HS-5 (cell line): ENCODE results near the gene AKIRIN2.

Experiments
- DNase-seq: peaks from one replicate; pipeline ENCODE4 v3.0.0-alpha.2; 2012; ENCODE audit warnings: low read depth

AKIRIN2 gene

DNA sequence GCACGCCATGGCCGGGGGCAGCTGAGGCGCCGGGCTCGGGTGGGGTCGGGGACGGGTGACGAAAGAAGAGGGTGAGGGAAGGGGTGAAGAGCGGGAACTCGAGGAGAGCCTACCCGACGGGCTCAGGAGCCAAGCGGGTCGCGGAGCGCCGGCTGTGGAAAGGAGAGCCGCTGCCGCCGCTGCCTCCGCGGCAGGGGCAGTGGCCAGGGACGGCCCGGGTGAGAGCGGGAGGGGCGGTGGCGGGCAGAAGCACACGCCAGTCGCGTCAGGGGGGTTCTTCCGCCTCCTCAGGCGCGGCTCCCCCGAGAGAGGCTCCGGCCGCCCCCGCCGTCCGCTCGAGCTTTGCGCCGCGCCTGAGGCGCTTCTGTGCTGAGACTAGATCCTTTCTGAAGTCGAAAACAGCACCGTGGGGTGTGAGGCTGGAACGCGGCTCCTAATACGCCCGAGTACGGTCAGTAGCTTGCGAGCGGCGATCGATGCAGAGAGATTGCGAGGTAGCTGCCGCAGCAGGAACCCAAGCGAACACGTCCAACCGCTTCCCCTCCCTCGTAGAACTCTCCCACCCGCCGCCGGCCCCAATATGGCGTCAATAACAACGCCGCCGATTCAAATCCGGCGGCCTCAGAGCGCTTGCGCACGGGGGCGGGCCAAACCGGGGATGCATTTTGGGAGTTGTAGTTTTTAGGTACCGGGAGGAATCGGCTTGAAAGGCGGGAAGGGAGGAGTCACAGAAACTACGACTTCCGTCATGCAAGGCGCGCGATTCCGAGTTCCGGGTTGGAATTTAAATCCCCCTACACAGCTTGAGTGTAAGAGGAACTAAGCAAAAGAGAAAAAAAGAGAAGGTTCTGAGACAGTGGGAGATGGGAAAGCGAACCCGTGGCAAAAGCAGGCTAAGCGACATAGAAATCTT is at the start of gene AKIRIN2:
TSS of gene AKIRIN2 (minus strand) at position 558 of the 913 bp plus-strand sequence. CDS start at position 9, 549 bp downstream.
- peak; percentile 95 for DNase-seq

DNA sequence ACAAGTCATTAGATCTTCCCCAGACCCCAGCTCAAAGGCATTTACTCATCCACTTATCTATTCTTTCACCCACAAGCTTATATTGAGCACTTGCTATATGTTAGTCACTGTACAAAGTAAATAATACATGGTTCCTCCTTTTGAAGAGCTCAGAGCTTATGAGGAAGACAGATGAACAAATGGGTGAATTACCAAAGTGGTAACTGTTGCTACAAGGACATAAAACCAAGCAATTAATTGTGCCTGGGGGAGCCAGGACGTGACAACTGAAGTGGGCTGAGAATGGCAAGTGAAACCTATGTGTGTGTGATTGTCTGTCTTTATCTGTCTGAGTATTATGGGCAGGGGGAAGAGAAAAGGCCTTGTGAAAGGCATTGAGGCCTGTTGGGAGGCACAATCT is 45.6 kb upstream of the AKIRIN2 start:
- no peak for DNase-seq

DNA sequence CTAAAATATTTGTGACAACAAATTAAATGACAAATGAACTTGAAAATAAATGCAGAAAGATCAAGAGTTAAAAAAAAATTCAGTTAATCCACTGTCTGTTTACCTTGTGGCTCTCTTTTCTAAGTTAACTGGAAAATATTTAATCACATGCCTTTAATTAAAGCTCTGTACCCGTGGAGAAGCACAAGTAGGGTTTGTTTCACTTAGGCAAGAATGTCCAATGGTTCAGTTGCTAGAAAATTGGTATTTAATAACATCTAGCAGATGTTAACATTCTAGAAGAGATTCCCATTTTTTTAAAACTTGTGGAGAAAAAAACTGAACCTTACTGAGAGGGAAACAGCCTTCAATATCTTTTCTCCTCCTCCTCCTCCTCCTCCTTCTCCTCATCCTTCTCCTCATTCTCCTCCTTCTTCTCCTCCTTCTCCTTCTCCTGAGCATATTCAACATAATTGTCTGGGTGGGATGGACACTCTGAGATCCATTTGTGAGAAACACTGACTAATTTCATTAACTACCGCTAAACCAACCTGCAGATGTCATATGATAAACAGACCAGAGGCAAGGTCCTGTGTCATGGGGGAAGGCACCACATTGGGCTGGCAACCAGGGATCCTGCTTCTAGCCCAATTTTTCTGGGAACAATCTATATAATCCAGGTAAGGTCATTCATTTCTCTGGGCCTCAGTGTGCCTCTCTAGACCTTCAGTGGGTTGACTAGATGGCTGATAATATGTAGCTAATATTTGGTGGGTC is 44.1 kb upstream of the AKIRIN2 start:
- no peak for DNase-seq

DNA sequence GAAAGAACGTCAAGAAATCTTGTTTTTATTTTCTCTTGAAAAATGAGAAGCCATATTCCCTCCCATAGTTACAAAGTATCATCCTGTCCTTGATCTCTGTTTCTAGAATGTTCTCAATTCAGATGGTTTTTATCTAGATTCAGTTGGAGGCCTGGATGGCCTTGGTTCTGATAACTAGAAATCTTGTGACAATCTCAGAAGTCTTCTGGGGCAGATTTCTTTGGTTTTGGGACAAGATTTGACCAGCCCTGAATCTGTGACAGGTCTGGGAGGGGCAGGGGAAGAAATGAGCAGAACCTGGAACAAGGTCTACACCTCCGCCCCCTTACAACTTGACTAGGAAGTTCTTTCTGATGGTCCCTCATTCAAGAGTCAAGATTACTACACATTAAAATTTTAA is 41.4 kb upstream of the AKIRIN2 start:
- DNase-seq: no peak

GRCh38 chr6:87742106-87742505 is 40.1 kb upstream of the AKIRIN2 start:
- DNase-seq: no peak

DNA sequence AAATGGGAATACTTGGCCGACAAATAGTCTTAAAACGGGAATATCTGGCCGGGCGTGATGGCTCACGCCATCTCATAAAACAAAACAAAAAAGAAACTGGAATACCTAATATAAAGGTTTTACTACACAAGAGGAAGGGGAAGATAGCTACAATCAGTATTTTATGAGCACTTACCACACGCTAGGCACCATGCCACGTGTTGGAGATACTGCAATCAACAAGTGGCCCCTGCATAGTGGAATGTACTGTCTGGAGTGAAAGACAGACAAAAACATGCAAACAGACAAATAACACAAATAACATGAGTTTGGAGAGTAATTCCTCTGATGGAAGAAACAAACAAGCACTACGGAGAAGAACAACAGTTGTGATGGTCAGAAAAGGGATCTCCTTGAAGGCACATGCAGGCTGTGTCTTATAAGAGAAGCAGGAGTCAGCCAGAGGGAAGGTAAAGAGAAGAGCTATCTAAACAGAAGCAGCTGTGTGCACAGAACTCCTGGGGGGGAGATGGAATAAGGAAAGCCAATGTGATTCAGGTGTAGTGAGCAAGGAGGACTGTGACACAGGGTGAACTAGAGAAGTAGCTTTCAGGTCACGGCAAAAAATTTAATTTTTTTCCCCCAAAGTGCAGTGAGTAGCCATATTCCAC is 39.1 kb upstream of the AKIRIN2 start:
- no peak for DNase-seq

DNA sequence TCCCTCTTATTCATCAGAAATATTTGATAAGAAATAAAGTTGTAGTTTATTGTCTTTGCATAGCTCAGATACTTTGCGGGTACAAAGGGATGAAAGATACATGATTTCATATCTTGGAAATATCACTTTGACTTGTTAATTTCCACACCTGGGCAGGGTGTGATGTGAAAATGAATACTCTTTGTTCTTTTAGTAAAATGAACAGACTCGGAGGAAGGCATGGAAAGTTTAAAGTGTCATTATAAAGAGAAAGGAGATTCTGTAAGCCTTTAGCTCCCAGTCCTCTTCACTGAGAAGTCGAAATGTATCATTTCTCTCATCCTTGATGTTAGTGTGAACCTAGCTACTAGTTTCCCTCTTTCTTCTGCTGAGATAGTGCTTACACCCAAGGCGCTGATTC is 36.7 kb upstream of the AKIRIN2 start:
- no peak for DNase-seq

GRCh38 chr6:87738000-87738399 is 36.0 kb upstream of the AKIRIN2 start:
- DNase-seq: no peak

- DNase-seq: no peak
Measured at GRCh38 chr6:87736809-87737540, 34.9 kb upstream of the AKIRIN2 start.

- DNase-seq: peak; percentile 84
Measured at GRCh38 chr6:87731818-87732661, 30.0 kb upstream of the AKIRIN2 start.

DNA sequence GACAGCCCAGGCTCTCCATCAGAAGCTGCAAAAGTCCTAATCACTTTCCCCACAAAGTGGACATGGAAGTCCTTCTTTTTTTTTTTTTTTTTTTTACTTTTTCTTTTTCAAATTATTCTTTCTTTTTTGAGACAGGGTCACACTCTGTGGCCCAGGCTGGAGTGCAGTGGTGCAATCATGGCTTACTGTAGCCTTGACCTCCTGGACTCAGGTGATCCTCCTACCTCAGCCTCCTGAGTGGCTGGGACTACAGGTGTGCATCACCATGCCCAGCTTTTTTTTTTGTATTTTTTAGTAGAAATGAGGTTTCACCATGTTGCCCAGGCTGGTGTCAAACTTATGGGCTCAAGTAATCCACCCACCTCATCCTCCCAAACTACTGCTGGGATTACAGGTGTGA is 29.0 kb upstream of the AKIRIN2 start:
- no peak for DNase-seq

GRCh38 chr6:87729965-87730719 is 28.1 kb upstream of the AKIRIN2 start:
- no peak for DNase-seq

DNA sequence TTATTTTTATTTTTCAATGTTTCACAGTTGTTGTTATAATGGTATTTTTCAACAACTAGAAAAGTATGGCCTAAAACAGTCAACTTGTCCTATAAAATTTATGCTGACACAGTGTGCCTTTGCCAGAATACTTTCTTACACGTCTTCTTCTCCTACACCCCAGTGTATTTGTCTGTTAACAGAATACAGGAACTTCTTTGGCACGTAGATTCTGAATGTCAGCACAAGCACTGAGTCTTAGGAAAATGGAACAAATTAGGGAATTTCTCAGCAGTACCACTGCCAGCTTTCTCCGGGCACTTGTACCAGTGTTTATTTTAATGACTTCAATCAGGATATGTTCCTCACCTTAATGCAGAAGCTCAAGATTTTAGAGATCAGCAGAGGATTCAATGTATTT is 26.7 kb upstream of the AKIRIN2 start:
- no peak for DNase-seq

DNA sequence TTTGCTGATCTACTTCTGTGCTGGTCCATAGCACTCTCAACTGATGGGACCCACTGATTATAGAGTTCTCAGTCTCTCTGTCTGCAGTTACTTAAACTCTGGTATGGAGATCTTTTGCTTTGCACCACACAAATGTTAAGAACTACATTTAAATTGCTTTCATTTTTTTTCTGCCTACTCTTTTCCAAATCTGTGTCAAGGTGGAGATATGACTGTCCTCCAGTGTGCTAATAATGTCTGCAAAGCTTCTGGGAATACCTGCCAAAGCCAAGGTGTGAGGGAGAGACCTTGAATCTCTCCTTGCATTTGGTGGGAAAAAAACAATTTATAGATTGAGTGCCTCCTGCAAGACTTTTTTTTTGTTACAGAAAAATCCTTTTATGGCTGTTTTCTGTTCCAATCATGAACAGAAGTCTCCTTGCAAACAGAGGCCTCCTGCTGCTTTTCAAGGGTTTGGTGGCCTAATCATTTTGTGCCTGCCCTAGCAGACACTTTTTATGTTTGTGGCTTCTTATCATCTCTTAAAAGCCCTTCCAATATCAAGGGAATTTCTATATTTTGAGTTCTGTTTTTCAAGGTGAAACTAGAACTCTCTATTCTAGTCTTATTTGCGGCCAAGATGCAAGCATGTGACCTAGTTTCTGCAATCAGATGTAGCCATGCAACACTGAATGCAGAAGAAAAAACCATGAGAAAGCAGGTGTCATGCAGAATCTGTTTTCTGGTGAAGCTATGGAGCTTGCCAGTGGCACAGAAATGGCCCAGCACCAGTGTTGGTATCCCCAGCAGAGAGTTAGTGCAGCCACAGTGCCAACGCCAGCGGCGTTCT is 23.2 kb upstream of the AKIRIN2 start:
- DNase-seq: no peak

GRCh38 chr6:87723170-87724078 is 21.4 kb upstream of the AKIRIN2 start:
- DNase-seq: peak; percentile 98

GRCh38 chr6:87722540-87723169 is 20.6 kb upstream of the AKIRIN2 start:
- no peak for DNase-seq

GRCh38 chr6:87721311-87721710 is 19.3 kb upstream of the AKIRIN2 start:
- no peak for DNase-seq
